GM18505 (cell line): ENCODE data around the gene BBS9.

Source experiments
- ATAC-seq: cut with Tn5 transposase; IDR thresholded peaks from one replicate; pipeline ENCODE4 v1.9.1; 2021; ENCODE audit not compliant: unreplicated experiment
- POLR2A ChIP-seq: IDR thresholded peaks from 4 replicates; pipeline ENCODE4 v1.6.1; 2011; ENCODE audit warnings: borderline replicate concordance; ENCODE audit not compliant: insufficient read depth, insufficient read length; ENCODE audit errors: extremely low read depth

BBS9 gene

GRCh38 chr7:33616752-33617151, 487.4 kb downstream of the BBS9 start:
- no peak for ATAC-seq
- no peak for TF ChIP-seq POLR2A

- no peak for TF ChIP-seq POLR2A
- ATAC-seq = no peak
Measured at GRCh38 chr7:33619264-33619663, 489.9 kb downstream of the BBS9 start.

GRCh38 chr7:33623267-33623666, 493.9 kb downstream of the BBS9 start:
- ATAC-seq = no peak
- TF ChIP-seq POLR2A = no peak

- ATAC-seq = no peak
- no peak for TF ChIP-seq POLR2A
Measured at GRCh38 chr7:33624215-33624614, 494.9 kb downstream of the BBS9 start.

- TF ChIP-seq POLR2A = no peak
- no peak for ATAC-seq
Measured at GRCh38 chr7:33626869-33627268, 497.5 kb downstream of the BBS9 start.

GRCh38 chr7:33627741-33628140, 498.4 kb downstream of the BBS9 start:
- TF ChIP-seq POLR2A = no peak
- no peak for ATAC-seq

GRCh38 chr7:33628894-33629293, 499.5 kb downstream of the BBS9 start:
- no peak for ATAC-seq
- no peak for TF ChIP-seq POLR2A

- no peak for ATAC-seq
Measured at GRCh38 chr7:33630359-33630758, 501.0 kb downstream of the BBS9 start.

GRCh38 chr7:33632322-33632721, 503.0 kb downstream of the BBS9 start:
- no peak for TF ChIP-seq POLR2A
- ATAC-seq = no peak

More at GRCh38 chr7:33630359-33630758, 501.0 kb downstream of the BBS9 start:
- TF ChIP-seq POLR2A = no peak

GRCh38 chr7:33632840-33633525, 503.6 kb downstream of the BBS9 start:
- ATAC-seq = no peak
- TF ChIP-seq POLR2A = no peak

- ATAC-seq = no peak
- no peak for TF ChIP-seq POLR2A
Measured at GRCh38 chr7:33634606-33635005, 505.2 kb downstream of the BBS9 start.

GRCh38 chr7:33636359-33636758, 507.0 kb downstream of the BBS9 start:
- TF ChIP-seq POLR2A = no peak
- no peak for ATAC-seq

GRCh38 chr7:33639552-33640197, 510.3 kb downstream of the BBS9 start:
- no peak for TF ChIP-seq POLR2A
- ATAC-seq = no peak

- no peak for TF ChIP-seq POLR2A
- ATAC-seq = no peak
Measured at GRCh38 chr7:33640741-33641140, 511.4 kb downstream of the BBS9 start.

- ATAC-seq = no peak
- TF ChIP-seq POLR2A = no peak
Measured at GRCh38 chr7:33642312-33642711, 512.9 kb downstream of the BBS9 start.

GRCh38 chr7:33643530-33643929, 514.2 kb downstream of the BBS9 start:
- ATAC-seq = no peak
- no peak for TF ChIP-seq POLR2A
